CD14-positive monocyte (primary cell): ENCODE data around the gene RSPH4A. TPM values are rescaled to one million over a fixed set of nuclear protein-coding genes. Genes with fewer than 3 reads are reported as not detected.
A peak's percentile ranks its signal among the peaks of the same experiment; 100 is the strongest.

Experiments
- DNase-seq, 3 donors: peaks; one replicate each; pipeline ENCODE4 v3.0.0-alpha.2; 2011 to 2022
- H2AFZ ChIP-seq: 2 replicates; pipeline ENCODE4 v1.6.0; 2012; ENCODE audit warnings: mild to moderate bottlenecking, low read depth, low read length, inconsistent platforms; ENCODE audit not compliant: insufficient read depth, poor library complexity, severe bottlenecking
- H3K27ac ChIP-seq, 2 donors: 1 replicate in 1 of 2; 2 replicates in 1 of 2; pipeline ENCODE4 v1.5.1; 2012 to 2013; ENCODE audit warnings: low read length in 2 of 2, control low read depth in 1 of 2, inconsistent platforms in 1 of 2, low read depth in 1 of 2, mild to moderate bottlenecking in 1 of 2
- H3K27me3 ChIP-seq, 2 donors: one replicate each; pipeline versions ENCODE4 v1.6.0 to v1.6.1; 2011 to 2013; ENCODE audit warnings: low read length in 2 of 2; ENCODE audit not compliant: control insufficient read depth in 2 of 2, insufficient read depth in 2 of 2
- H3K36me3 ChIP-seq, 2 donors: replicated peaks in 1 of 2; 1 replicate in 1 of 2; 2 replicates in 1 of 2; pipeline versions ENCODE4 v1.5.1 to v1.6.1; 2012 to 2013; ENCODE audit warnings: low read length in 2 of 2, control low read depth in 1 of 2, inconsistent platforms in 1 of 2, mild to moderate bottlenecking in 1 of 2; ENCODE audit not compliant: insufficient read depth in 2 of 2, control insufficient read depth in 1 of 2
- H3K4me1 ChIP-seq, 2 donors: 1 replicate in 1 of 2; 2 replicates in 1 of 2; pipeline versions ENCODE4 v1.5.1 to v1.6.1; 2012 to 2013; ENCODE audit warnings: low read length in 2 of 2, control low read depth in 1 of 2, inconsistent platforms in 1 of 2, mild to moderate bottlenecking in 1 of 2, moderate library complexity in 1 of 2; ENCODE audit not compliant: insufficient read depth in 2 of 2, control insufficient read depth in 1 of 2
- H3K4me2 ChIP-seq: replicated peaks from 2 replicates; pipeline ENCODE3; 2012; ENCODE audit warnings: low read length, moderate library complexity, mild to moderate bottlenecking; ENCODE audit not compliant: poor library complexity, severe bottlenecking; ENCODE audit errors: extremely low read depth
- H3K4me3 ChIP-seq, 3 experiments: fragments of 200-600 bp in 1 of 3; sonication (generic) in 1 of 3; replicated peaks in 1 of 3; 1 replicate in 2 of 3; 2 replicates in 1 of 3; pipeline ENCODE4 v1.5.1; 2011 to 2013; ENCODE audit warnings: low read length in 3 of 3, mild to moderate bottlenecking in 3 of 3, control low read depth in 2 of 3, low read depth in 2 of 3, inconsistent platforms in 1 of 3, moderate library complexity in 1 of 3
- H3K79me2 ChIP-seq: 2 replicates; pipeline ENCODE4 v1.6.0; 2012; ENCODE audit warnings: mild to moderate bottlenecking, control low read depth, inconsistent platforms, low read length, moderate library complexity; ENCODE audit not compliant: insufficient read depth
- H3K9ac ChIP-seq: 2 replicates; pipeline ENCODE4 v1.6.0; 2017; ENCODE audit warnings: low read length, mild to moderate bottlenecking; ENCODE audit not compliant: insufficient read depth, poor library complexity, severe bottlenecking
- H3K9me3 ChIP-seq, 2 donors: replicated peaks in 1 of 2; 1 replicate in 1 of 2; 2 replicates in 1 of 2; pipeline versions ENCODE4 v1.5.1 to v1.6.1; 2012 to 2013; ENCODE audit warnings: low read length in 2 of 2, control low read depth in 1 of 2; ENCODE audit not compliant: control insufficient read depth in 1 of 2, insufficient read depth in 1 of 2
- H4K20me1 ChIP-seq: 2 replicates; pipeline ENCODE4 v1.6.0; 2012; ENCODE audit warnings: mild to moderate bottlenecking, low read length, control low read depth, moderate library complexity; ENCODE audit not compliant: insufficient read depth
- H3K27ac Mint-ChIP-seq, 7 donors: one replicate each; pipeline ENCODE4 v1.8.0; 2020; ENCODE audit warnings: mild to moderate bottlenecking in 7 of 7, mixed read lengths in 7 of 7, moderate library complexity in 6 of 7, inconsistent platforms in 2 of 7
- H3K27me3 Mint-ChIP-seq, 3 donors: one replicate each; pipeline ENCODE4 v1.8.0; 2021 to 2022; ENCODE audit warnings: low read depth in 3 of 3, mild to moderate bottlenecking in 3 of 3, mixed read lengths in 3 of 3, moderate library complexity in 3 of 3, inconsistent platforms in 1 of 3
- H3K36me3 Mint-ChIP-seq, 2 donors: one replicate each; pipeline ENCODE4 v1.8.0; 2020; ENCODE audit warnings: mixed read lengths in 2 of 2, inconsistent platforms in 1 of 2, mild to moderate bottlenecking in 1 of 2
- H3K4me1 Mint-ChIP-seq: one replicate; pipeline ENCODE4 v1.8.0; 2020; ENCODE audit warnings: mild to moderate bottlenecking, mixed read lengths
- H3K4me3 Mint-ChIP-seq, 2 donors: one replicate each; pipeline ENCODE4 v1.8.0; 2020; ENCODE audit warnings: mild to moderate bottlenecking in 2 of 2, mixed read lengths in 2 of 2, moderate library complexity in 1 of 2
- H3K9me3 Mint-ChIP-seq, 7 donors: one replicate each; pipeline ENCODE4 v1.8.0; 2020 to 2022; ENCODE audit warnings: mixed read lengths in 7 of 7, mild to moderate bottlenecking in 6 of 7, moderate library complexity in 6 of 7, inconsistent platforms in 2 of 7
- CTCF ChIP-seq: fragments of 200-600 bp; IDR thresholded peaks from one replicate; pipeline ENCODE4 v1.8.0; 2022; ENCODE audit warnings: antibody characterized with exemption, mild to moderate bottlenecking
- WGBS: methylation state at CpG from one replicate; pipeline ENCODE4 v1.1.5; 2013; ENCODE audit warnings: missing lambda C conversion rate; ENCODE audit not compliant: insufficient coverage; 5-methylcytosine and 5-hydroxymethylcytosine counted together
- intact Hi-C, 2 donors: fragments of 100-400 bp; cut with micrococcal nuclease; formaldehyde crosslinking; loops; one replicate each; pipeline versions ENCODE4 v1.15.0 to v1.15.1; 2023
- polyA plus RNA-seq, 3 donors: library from polyadenylated mRNA; depleted of rRNA in 1 of 3; unstranded in 2 of 3; stranded (reverse) in 1 of 3; fragments of 300-500 nt in 2 of 3; fragments of >200 nt in 1 of 3; fragmentation: Illumina TruSeq in 2 of 3; gene quantifications; 1 replicate in 2 of 3; 2 replicates in 1 of 3; pipeline ENCODE4 v1.2.3, GENCODE V29; 2012 to 2021

The RSPH4A gene
- polyA plus RNA-seq, 3 donors, result 0.15 TPM; not detected in 2

GRCh38 chr6:116571683-116572000, 44.6 kb upstream of the RSPH4A start:
- H3K4me1 Mint-ChIP-seq, result peaks cover 56% of the 10 kb centered on the region
- H3K4me1 ChIP-seq, result peaks cover 38 to 46% of the 10 kb centered on the region in 2 donors
- peaks cover 5 to 7% of the 10 kb centered on the region in 2 donors for H3K9me3 ChIP-seq
- peaks cover 3 to 8% (median 5%) of the 10 kb centered on the region in 7 donors for H3K9me3 Mint-ChIP-seq
- H3K27ac Mint-ChIP-seq, result peak overlapping the region; percentile 94 to 98 (median 96)
- H4K20me1 ChIP-seq, result no peaks in the 10 kb centered on the region
- TF ChIP-seq CTCF, result no peak
- intact Hi-C loops, result loop anchor here in 1 of 2 donors (5.0 kb wide), 1 partner anchor 96 kb away; the partner anchor contains the start of gene ZUP1
- peaks cover 63% of the 10 kb centered on the region for H3K79me2 ChIP-seq
- peak overlapping the region; percentile 97 to 99 for H3K4me3 Mint-ChIP-seq
- DNase-seq, result no peak
- peak overlapping the region; percentile 78 for H3K4me2 ChIP-seq
- peak overlapping the region; percentile 96 for H3K9ac ChIP-seq
- H3K36me3 ChIP-seq, result peaks cover 8 to 20% of the 10 kb centered on the region in 2 donors
- no peaks in the 10 kb centered on the region for H3K27me3 Mint-ChIP-seq
- H3K27ac ChIP-seq, result peak overlapping the region; percentile 91 to 96
- peak overlapping the region; percentile 66 to 89 (median 81) for H3K4me3 ChIP-seq
- H2AFZ ChIP-seq, result peak overlapping the region; percentile 96
- WGBS, result no CpG with 5 or more reads among the region's 12 CpGs
- H3K36me3 Mint-ChIP-seq, result peaks cover 18 to 19% of the 10 kb centered on the region in 2 donors
- H3K27me3 ChIP-seq, result no peaks in the 10 kb centered on the region

GRCh38 chr6:116572162-116572561, 44.1 kb upstream of the RSPH4A start:
- H4K20me1 ChIP-seq, result peaks cover 3% of the 10 kb centered on the region
- WGBS, result 0% methylated on average over 4 of the region's 7 CpGs
- peak overlapping the region; percentile 96 for H2AFZ ChIP-seq
- peaks cover 68% of the 10 kb centered on the region for H3K79me2 ChIP-seq
- Mint-ChIP-seq H3K36me3 (peaks cover 20 to 23% of the 10 kb centered on the region in 2 donors), H3K4me1 (peaks cover 56% of the 10 kb centered on the region), H3K4me3 (peak overlapping the region; percentile 97 to 99), H3K9me3 (peaks cover 0 to 2% (median under 1%) of the 10 kb centered on the region in 7 donors), H3K27ac (peak overlapping the region; percentile 3 to 98 (median 96)), H3K27me3 (no peaks in the 10 kb centered on the region)
- H3K9ac ChIP-seq, result peak overlapping the region; percentile 96
- H3K9me3 ChIP-seq, result peaks cover 0 to 2% of the 10 kb centered on the region in 2 donors
- H3K4me1 ChIP-seq, result peaks cover 38 to 46% of the 10 kb centered on the region in 2 donors
- TF ChIP-seq CTCF, result no peak
- H3K36me3 ChIP-seq, result peaks cover 10 to 25% of the 10 kb centered on the region in 2 donors
- DNase-seq, result no peak
- intact Hi-C loops, result loop anchor here in 1 of 2 donors (5.0 kb wide), 1 partner anchor 95 kb away; the partner anchor contains the start of gene ZUP1
- H3K4me2 ChIP-seq, result peak overlapping the region; percentile 78
- H3K27ac ChIP-seq, result peak overlapping the region in 1 of 2 donors; percentile 96
- no peaks in the 10 kb centered on the region for H3K27me3 ChIP-seq
- peak overlapping the region; percentile 66 to 89 (median 81) for H3K4me3 ChIP-seq
